Measurements from ENCODE around the gene PIR. TPM values are rescaled to one million over a fixed set of nuclear protein-coding genes. Genes with fewer than 3 reads are reported as not detected.

PIR gene
- total RNA-seq, 1 donor from 2014 or later: 4.3 TPM

DNA sequence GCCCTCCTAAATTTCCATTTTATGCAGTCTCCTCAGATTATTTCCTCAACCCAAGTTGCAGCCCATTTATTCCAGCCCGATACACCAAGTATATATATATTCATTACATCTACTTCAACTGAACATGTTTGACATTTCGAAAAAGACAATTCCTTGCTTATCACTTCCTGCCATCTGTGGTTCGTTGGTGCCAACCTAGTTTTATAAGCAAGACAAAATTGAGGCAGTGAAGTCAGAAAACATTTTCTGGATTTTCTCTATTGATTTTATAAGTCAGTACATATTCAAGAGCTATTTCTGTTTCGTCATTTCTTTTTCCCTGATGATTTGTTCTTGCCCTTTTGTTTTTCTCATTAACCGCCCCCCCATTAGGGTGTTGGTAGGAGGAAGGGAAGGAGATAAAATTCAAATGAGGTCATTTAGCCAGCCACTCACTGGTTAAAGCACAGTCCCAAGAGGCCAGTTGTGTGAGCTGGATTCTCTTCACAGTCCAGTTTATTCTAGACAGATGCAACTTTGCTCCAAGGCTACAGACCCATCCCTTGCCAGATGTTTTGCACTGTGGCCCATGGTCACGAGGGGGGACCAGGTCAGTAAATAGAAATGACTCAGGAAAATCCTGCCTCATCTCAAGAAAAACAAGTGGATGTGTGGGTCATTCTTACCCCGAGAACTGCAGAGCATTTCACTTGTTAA is 88.6 kb downstream of the PIR start:
- H3K27ac Mint-ChIP-seq: no peak overlapping the region
- H3K9me3 Mint-ChIP-seq: no peaks in the 10 kb centered on the region
- intact Hi-C loops (cut with micrococcal nuclease): no loop called here
- no peak for DNase-seq (ENCODE audit: low spot score)
- H3K36me3 Mint-ChIP-seq (ENCODE audit: low read depth): no peaks in the 10 kb centered on the region
- H3K4me3 Mint-ChIP-seq: no peak overlapping the region
- no peaks in the 10 kb centered on the region for H3K27me3 Mint-ChIP-seq (ENCODE audit: insufficient read depth)
- peaks cover 6% of the 10 kb centered on the region for H3K4me1 Mint-ChIP-seq (ENCODE audit: low read depth)

DNA sequence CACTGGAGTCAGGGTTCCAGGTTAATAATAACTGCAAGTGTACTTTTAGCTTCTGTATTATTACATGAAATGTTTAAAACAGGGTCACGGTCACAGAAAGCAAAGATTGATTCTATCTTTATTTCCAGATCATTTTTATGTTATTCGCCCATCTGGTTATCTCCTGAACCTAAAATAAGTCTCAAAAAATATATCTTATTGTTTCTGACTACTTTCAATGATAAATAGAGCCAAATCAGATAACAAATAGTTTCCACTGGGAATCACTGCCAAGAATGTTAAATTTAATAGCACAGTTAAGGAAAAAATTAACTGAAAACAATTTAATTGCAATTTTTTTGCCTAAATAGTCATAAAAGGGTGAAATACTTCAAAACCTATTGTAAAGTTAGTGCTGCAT is 91.8 kb downstream of the PIR start:
- H3K9me3 Mint-ChIP-seq: no peaks in the 10 kb centered on the region
- peaks cover 6% of the 10 kb centered on the region for H3K4me1 Mint-ChIP-seq (ENCODE audit: low read depth)
- intact Hi-C loops (cut with micrococcal nuclease): no loop called here
- no peaks in the 10 kb centered on the region for H3K27me3 Mint-ChIP-seq (ENCODE audit: insufficient read depth)
- H3K36me3 Mint-ChIP-seq (ENCODE audit: low read depth): no peaks in the 10 kb centered on the region
- H3K27ac Mint-ChIP-seq: no peak overlapping the region
- DNase-seq (ENCODE audit: low spot score): no peak
- H3K4me3 Mint-ChIP-seq: no peak overlapping the region

DNA sequence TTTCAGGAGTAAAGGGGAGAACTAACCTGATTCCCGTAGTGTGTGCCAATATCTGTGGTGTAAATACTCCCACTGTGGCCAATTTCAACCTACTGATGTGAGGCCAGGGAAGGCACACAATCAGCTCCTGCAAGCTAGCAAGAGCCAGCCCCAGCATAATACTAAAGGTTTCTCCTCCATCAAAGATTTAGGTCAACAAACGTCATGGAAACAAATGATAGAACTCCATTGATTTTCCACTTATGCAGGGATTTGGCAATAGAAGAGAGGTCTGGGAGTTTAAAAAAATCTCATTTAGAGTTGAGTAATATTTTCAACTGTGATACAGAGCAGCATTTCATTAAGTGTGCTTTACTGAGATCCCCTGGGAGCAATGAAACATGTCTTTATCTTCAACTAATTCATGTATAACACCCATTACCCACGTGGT is 93.2 kb downstream of the PIR start:
- H3K27me3 Mint-ChIP-seq (ENCODE audit: insufficient read depth): no peaks in the 10 kb centered on the region
- no peak overlapping the region for H3K4me3 Mint-ChIP-seq
- no peaks in the 10 kb centered on the region for H3K36me3 Mint-ChIP-seq (ENCODE audit: low read depth)
- H3K4me1 Mint-ChIP-seq (ENCODE audit: low read depth): peaks cover 6% of the 10 kb centered on the region
- no peak overlapping the region for H3K27ac Mint-ChIP-seq
- DNase-seq (ENCODE audit: low spot score): no peak
- intact Hi-C loops (cut with micrococcal nuclease): no loop called here
- H3K9me3 Mint-ChIP-seq: no peaks in the 10 kb centered on the region

DNA sequence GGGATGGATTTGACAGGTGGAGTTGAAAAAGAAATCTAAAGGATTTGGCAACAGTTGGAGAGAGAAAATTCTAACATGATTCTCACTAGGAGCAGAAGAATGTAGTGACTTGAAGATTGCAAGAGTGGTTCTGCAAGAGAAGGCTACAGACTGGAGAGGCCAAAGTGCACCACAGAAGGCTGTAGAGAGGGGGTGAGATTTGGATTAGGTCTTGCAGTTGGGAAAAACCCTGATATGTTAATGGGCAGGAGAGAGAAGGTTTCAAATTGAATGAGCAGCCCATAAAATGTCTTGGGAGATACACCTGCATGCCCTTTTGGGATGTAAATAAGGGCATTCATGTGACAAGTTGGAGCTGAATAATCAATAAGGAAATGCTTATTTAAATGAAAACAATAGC is 94.3 kb downstream of the PIR start:
- intact Hi-C loops (cut with micrococcal nuclease): no loop called here
- Mint-ChIP-seq H3K27ac (no peak overlapping the region), H3K4me1 (ENCODE audit: low read depth) (no peaks in the 10 kb centered on the region), H3K9me3 (no peaks in the 10 kb centered on the region), H3K27me3 (ENCODE audit: insufficient read depth) (no peaks in the 10 kb centered on the region), H3K4me3 (no peak overlapping the region), H3K36me3 (ENCODE audit: low read depth) (no peaks in the 10 kb centered on the region)
- DNase-seq (ENCODE audit: low spot score): no peak

DNA sequence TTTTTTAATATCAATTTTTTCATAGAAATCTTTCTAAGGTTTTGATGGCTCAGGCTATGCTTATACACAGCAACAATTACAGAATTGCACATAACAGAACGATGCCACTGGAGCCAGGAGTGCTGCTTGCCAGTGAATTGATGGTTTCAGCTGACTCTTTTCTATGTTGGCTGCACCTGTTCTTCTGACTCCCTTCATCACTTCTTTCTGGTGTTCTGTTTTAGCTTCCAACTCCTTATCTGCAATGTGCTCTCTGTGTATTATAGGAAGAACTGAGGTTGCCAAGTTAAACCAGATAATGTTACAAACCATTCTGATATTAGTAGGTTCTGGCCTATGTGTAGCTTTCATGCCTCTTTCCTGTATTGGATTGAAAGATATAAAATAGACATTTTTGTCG is 97.3 kb downstream of the PIR start:
- Mint-ChIP-seq H3K4me3 (no peak overlapping the region), H3K27me3 (ENCODE audit: insufficient read depth) (no peaks in the 10 kb centered on the region), H3K27ac (no peak overlapping the region), H3K4me1 (ENCODE audit: low read depth) (no peaks in the 10 kb centered on the region), H3K9me3 (no peaks in the 10 kb centered on the region), H3K36me3 (ENCODE audit: low read depth) (no peaks in the 10 kb centered on the region)
- no peak for DNase-seq (ENCODE audit: low spot score)
- intact Hi-C loops (cut with micrococcal nuclease): no loop called here

DNA sequence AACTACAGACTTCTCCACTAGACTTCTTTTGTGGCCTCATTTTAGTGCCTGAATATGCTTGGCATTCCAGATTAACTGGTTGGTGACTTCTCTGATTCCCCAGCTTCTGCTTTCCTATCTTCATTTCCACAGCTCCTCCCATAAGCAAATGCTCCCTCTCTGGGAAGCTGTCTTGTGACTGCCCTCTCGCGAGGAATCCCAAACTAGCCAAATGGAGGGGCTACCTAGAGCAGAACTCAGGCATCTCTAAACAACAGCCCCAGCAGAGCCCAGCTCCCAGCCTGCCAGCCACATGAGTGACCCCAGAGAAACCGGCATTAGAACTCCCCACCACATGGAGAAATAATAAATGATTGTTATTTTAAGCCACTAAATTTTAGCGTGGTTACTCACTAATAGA is 101.3 kb downstream of the PIR start:
- H3K27ac Mint-ChIP-seq: no peak overlapping the region
- intact Hi-C loops (cut with micrococcal nuclease): no loop called here
- H3K27me3 Mint-ChIP-seq (ENCODE audit: insufficient read depth): no peaks in the 10 kb centered on the region
- H3K9me3 Mint-ChIP-seq: no peaks in the 10 kb centered on the region
- no peak for DNase-seq (ENCODE audit: low spot score)
- H3K36me3 Mint-ChIP-seq (ENCODE audit: low read depth): no peaks in the 10 kb centered on the region
- H3K4me3 Mint-ChIP-seq: no peak overlapping the region
- H3K4me1 Mint-ChIP-seq (ENCODE audit: low read depth): no peaks in the 10 kb centered on the region

DNA sequence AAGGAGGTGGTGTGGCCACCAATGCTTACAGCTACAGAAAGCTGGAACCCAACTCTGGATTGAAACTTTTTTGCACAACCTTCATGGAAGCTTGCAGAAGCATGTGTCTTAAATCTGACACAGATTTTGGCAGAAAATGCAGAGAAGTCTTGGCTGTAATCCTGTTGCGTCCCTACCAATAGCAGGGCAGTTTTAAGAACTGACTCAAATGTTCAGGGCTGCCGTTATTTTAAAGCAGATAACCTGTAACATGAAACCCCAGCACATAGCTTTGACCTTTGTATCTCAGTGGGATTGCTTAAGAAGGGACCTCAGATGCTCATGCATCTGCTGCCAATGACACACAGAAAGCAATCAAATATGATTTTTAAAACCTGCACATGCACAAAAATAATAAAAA is 108.8 kb downstream of the PIR start, which contains the start of gene VEGFD:
Gene VEGFD (minus strand): TSS at position 110 of the 400 bp plus-strand sequence. CDS start 467 bp downstream, outside the sequence.
- H3K27me3 Mint-ChIP-seq (ENCODE audit: insufficient read depth): no peaks in the 10 kb centered on the region
- no peak within 1 kb of the TSS for H3K27ac Mint-ChIP-seq
- no peaks in the 10 kb centered on the region for H3K36me3 Mint-ChIP-seq (ENCODE audit: low read depth)
- DNase-seq (ENCODE audit: low spot score): no peak
- H3K4me1 Mint-ChIP-seq (ENCODE audit: low read depth): no peaks in the 10 kb centered on the region
- H3K9me3 Mint-ChIP-seq: no peaks in the 10 kb centered on the region
- intact Hi-C loops (cut with micrococcal nuclease): no loop called here
- H3K4me3 Mint-ChIP-seq: no peak within 1 kb of the TSS

DNA sequence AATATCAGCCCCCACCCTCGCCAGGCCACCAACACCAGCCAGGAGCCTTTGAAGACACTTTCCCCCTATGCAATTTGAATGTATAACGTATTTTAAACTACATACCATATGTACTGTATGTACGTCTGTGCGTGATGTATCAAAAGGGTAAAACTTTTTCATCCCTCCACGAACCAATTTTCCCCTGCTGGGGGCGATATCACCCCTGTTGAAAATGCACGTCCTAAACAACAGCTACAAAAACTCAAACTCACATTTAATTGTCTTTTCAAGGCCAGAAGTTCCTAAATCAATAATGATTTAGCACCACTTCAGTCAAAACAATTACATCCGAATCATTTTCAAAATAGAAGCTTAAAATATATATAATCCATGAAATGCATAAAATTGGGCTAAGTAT is 110.3 kb downstream of the PIR start:
- no peak for DNase-seq (ENCODE audit: low spot score)
- no peaks in the 10 kb centered on the region for H3K9me3 Mint-ChIP-seq
- no peak overlapping the region for H3K27ac Mint-ChIP-seq
- H3K4me3 Mint-ChIP-seq: no peak overlapping the region
- intact Hi-C loops (cut with micrococcal nuclease): no loop called here
- no peaks in the 10 kb centered on the region for H3K27me3 Mint-ChIP-seq (ENCODE audit: insufficient read depth)
- no peaks in the 10 kb centered on the region for H3K4me1 Mint-ChIP-seq (ENCODE audit: low read depth)
- no peaks in the 10 kb centered on the region for H3K36me3 Mint-ChIP-seq (ENCODE audit: low read depth)

DNA sequence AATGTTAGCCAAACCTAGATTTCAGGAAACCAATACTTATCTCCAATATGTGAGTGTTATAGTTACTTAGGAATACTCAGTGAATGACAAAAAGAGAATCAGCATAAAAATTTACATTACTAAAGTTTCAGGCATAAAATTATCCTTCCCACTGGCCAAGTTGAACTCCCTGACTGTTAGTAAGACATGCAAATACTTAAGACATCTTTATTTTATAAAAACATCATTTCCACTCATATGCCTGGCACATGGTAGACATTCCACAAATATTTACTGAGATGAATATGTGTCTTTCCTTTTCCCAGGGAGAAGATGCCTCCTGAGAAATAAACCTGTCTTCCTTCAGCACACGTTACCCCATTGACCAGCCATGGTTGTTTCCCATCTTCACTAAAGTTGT is 116.2 kb downstream of the PIR start:
- no peaks in the 10 kb centered on the region for H3K27me3 Mint-ChIP-seq (ENCODE audit: insufficient read depth)
- H3K4me3 Mint-ChIP-seq: no peak overlapping the region
- intact Hi-C loops (cut with micrococcal nuclease): no loop called here
- H3K4me1 Mint-ChIP-seq (ENCODE audit: low read depth): no peaks in the 10 kb centered on the region
- no peaks in the 10 kb centered on the region for H3K36me3 Mint-ChIP-seq (ENCODE audit: low read depth)
- no peak overlapping the region for H3K27ac Mint-ChIP-seq
- H3K9me3 Mint-ChIP-seq: no peaks in the 10 kb centered on the region
- DNase-seq (ENCODE audit: low spot score): no peak

DNA sequence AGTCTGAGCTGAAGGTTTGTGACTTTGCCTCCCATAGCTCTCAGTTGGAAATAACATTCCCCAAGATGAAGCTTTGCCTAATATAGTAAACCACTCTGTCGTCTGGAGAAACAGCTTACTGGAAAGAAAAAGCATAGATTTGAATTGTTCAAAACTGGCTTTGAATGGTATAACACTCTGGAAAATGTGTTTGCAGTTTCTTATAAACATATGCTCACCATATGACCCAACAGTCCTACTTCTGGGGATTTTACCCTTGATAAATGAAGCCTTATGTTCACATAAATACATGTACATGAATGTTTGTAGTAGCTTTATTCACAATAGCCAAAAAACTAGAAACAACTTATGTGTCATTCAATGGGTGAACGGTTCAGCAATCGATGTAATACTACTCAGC is 119.2 kb downstream of the PIR start:
- H3K4me1 Mint-ChIP-seq (ENCODE audit: low read depth): no peaks in the 10 kb centered on the region
- intact Hi-C loops (cut with micrococcal nuclease): no loop called here
- H3K4me3 Mint-ChIP-seq: no peak overlapping the region
- H3K9me3 Mint-ChIP-seq: no peaks in the 10 kb centered on the region
- no peak for DNase-seq (ENCODE audit: low spot score)
- H3K27me3 Mint-ChIP-seq (ENCODE audit: insufficient read depth): peaks cover 3% of the 10 kb centered on the region
- H3K36me3 Mint-ChIP-seq (ENCODE audit: low read depth): no peaks in the 10 kb centered on the region
- no peak overlapping the region for H3K27ac Mint-ChIP-seq

DNA sequence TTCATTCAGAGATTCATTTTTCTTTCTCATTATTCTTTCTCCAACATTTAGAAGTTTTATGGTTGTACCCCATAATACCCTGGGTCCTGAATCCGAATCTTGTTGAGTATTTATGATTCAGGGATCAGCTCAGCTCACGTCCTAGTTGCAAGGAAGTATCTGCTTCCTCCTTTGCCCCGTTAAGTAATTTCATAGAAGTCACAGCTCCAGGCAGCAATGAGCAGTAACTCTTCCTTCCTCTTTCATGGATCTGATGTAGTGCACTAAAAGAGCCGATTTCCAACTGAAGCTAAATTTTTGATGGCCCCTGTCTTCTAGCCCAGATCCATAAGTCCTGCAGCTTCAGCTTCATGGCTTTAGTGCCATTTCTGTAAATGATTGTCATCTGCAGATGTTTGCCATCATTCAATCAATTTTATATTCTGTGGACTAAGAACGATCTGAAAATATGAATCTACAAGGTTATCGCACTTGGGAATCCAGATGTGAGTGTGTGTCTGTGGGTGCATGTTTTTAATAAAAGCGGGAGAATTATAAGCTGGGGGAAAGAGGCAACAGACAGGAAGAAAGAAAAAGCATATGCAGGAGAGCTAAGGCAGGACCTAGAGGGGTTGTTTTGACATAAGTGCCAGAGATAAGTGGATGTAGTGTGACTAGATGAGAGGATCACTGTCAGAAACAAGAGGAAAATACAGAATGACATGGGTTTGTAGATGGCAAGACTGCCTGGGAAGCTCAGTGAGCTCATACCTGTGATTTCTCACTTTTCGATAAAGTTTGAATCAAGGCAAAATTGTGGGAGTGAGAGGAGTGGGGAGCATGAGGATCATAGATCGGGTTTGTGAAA is 126.4 kb downstream of the PIR start:
- Mint-ChIP-seq H3K27ac (no peak overlapping the region), H3K27me3 (ENCODE audit: insufficient read depth) (peaks cover 13% of the 10 kb centered on the region), H3K4me1 (ENCODE audit: low read depth) (no peaks in the 10 kb centered on the region), H3K4me3 (no peak overlapping the region), H3K9me3 (no peaks in the 10 kb centered on the region), H3K36me3 (ENCODE audit: low read depth) (no peaks in the 10 kb centered on the region)
- no peak for DNase-seq (ENCODE audit: low spot score)
- intact Hi-C loops (cut with micrococcal nuclease): no loop called here

DNA sequence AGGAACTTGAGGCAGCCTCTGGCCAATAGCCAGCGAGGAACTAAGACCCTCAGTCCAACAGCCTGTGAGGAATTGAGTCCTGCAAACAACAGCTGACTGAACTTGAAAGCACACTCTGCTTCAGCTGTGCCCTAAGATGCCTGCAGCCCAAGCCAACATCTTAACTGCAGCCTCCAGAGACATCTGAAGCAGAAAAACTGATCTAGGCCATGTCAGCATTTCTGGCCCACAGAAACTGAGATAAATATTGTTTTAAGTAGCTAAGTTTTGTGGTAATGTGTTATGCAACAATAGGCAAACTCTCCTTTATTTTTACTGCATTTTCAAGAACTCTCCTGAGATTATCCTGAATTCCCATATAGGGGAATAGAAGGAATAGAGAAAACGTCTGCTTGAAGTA is 133.4 kb downstream of the PIR start:
- intact Hi-C loops (cut with micrococcal nuclease): no loop called here
- H3K27ac Mint-ChIP-seq: no peak overlapping the region
- no peaks in the 10 kb centered on the region for H3K9me3 Mint-ChIP-seq
- H3K27me3 Mint-ChIP-seq (ENCODE audit: insufficient read depth): peaks cover 2% of the 10 kb centered on the region
- DNase-seq (ENCODE audit: low spot score): no peak
- H3K36me3 Mint-ChIP-seq (ENCODE audit: low read depth): no peaks in the 10 kb centered on the region
- no peaks in the 10 kb centered on the region for H3K4me1 Mint-ChIP-seq (ENCODE audit: low read depth)
- H3K4me3 Mint-ChIP-seq: no peak overlapping the region

DNA sequence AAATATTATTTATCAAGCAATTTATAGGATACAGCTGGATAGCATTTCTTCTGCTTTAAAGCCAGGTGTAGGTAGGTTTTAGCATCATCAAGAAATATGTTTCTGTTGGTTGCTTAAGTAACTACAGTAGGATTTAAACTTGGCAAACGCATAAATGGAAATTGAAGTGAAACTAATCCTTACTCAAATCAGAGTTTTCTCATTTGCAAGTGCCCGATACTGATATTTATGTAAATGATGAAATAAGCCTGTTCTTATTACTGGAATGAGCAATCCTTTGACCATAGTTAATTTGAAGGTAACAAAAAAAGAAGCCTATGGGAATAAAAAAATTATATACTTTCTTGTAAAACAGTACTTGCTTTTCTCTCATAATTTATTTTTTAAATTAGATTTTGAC is 134.6 kb downstream of the PIR start:
- Mint-ChIP-seq H3K36me3 (ENCODE audit: low read depth) (no peaks in the 10 kb centered on the region), H3K9me3 (no peaks in the 10 kb centered on the region), H3K4me3 (no peak overlapping the region), H3K27ac (no peak overlapping the region), H3K4me1 (ENCODE audit: low read depth) (no peaks in the 10 kb centered on the region), H3K27me3 (ENCODE audit: insufficient read depth) (peaks cover 2% of the 10 kb centered on the region)
- intact Hi-C loops (cut with micrococcal nuclease): no loop called here
- no peak for DNase-seq (ENCODE audit: low spot score)
